HG02970 (cell line): ENCODE results near the gene PTCH1.

Experiments used
- ATAC-seq: cut with Tn5 transposase; IDR thresholded peaks from one replicate; pipeline ENCODE4 v1.9.1; 2021; ENCODE audit warnings: mild to moderate bottlenecking, moderate library complexity, moderate number of reproducible peaks; ENCODE audit not compliant: unreplicated experiment, low FRiP score

Gene PTCH1

DNA sequence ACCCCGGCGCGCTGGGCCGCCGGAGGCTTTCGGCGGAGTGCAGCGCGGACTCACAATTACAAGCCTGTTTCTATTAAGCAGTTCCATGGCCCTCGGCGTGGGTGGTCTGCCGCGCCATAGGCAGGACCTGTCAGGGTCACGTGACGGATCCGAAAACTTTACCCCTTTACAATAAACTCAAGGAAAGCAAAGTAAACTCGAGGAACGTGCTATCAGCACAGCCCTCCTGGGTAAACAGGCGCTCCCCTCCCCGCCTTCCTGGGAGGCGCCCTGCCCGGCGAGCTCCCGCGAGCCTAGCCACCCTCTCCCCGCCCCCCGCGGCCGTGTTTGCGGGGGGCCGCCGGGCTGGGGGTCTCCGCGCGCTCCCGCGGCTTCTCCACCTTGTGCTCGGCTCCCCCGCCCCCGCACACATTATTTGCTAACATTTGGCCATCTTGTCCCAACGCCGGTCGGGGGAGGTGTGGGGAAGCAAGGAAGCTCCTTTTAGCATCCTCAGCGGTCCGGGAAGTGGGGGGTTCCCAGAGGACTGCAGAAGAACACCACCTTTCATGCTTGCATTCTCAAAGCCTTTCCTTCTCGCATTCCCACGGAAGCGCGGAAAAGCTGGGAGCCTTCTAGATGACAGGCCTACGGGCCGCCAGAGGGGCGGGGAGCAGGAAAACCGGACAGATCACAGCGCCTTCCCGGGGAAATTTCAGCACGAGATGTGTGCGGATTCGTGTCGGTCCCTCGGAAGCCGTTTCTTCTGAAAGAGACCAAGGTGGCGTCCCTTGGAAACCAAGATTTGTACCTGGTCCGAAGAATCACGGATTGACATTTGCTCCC lies at the start of gene PTCH1:
PTCH1 (minus strand) TSS at position 238 of the 825 bp plus-strand sequence.
- no peak for ATAC-seq

DNA sequence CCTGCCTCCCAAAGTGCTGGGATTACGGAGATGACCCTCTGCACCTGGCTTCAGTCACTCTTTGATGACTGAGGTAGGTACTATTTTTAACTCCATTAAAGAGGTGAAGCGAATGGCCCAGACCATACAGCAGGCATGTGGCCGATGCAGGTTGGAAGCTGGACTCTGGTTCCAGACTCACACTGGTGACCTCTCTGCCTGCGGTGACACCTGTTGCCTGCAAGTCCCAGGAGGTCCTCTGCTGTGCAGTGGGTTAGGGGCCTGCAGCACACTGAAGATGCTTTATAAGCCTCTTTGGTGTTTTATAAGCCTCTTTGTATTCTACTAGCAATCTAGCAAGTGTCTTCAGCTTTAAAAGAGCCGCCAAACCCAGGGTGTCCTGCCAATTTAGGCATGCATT lies 49.2 kb upstream of the PTCH1 start:
- ATAC-seq = no peak

GRCh38 chr9:95561913-95562312 lies 45.1 kb upstream of the PTCH1 start:
- no peak for ATAC-seq

DNA sequence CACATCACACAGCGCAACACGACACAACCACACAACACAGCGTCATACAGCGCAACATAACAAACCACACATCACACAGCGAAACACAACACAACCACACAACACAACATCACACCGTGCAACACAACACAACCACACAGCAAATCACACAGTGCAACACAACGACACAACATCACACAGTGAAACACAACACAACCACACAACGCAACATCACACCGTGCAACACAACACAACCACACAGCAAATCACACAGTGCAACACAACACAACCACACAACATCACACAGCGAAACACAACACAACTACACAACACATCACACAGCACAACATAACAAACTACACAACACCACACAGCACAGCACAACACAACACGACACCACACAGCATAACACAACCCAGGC lies 40.4 kb upstream of the PTCH1 start:
- ATAC-seq = no peak

DNA sequence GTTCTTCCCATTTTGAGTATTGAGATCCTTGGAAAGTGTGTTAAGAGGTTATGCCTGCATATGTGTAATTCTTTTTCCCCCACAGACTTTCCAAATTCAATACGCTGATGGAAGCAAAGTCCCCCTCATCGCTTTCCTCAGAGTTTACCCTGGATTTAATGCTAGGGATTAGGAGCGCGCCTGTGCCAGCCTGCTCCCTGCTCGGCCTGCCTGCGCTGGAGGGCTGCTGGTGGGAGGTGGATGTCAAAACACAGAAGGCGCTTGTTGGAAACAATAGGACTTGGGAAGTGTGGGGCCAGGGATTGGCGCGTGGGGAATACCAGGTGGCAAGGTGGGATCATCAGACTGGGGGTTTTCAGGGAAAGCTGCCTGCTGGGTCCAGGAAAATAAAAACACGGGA lies 39.8 kb upstream of the PTCH1 start:
- ATAC-seq = no peak

DNA sequence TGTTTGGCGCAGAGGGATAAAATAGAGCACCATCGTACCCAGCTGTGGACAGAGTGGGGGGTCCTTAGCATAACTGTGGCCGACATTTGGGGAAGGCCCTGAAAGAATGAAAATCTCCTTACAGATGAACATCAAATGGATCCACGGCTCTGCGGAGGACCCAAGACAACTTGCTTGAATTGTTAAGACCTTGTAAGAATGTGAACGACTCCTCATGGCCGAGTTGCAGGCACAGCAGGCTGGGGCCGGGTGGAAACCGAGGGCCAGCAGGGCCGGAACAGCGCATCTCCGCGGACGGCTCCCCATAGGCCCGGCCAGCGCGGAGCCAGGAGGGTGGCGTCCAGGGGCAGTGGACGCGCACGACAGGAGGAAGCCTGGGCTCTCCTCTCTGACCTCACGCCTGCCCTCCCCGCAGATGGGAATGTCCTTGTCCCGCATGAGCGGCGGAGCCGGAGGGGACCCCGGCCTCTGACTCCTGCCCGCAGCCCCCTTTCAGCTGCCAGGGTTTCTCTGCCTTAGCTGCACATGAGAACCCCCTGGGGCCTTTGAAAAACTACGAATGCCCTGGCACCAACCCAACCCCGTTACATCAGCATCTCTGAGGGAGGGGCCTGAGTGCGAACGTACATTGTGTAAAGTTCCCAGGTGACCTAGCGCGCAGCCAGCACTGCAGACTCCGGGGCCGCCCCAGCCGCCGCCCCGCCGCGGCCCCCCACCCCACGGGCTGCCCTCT lies 36.2 kb upstream of the PTCH1 start:
- no peak for ATAC-seq

DNA sequence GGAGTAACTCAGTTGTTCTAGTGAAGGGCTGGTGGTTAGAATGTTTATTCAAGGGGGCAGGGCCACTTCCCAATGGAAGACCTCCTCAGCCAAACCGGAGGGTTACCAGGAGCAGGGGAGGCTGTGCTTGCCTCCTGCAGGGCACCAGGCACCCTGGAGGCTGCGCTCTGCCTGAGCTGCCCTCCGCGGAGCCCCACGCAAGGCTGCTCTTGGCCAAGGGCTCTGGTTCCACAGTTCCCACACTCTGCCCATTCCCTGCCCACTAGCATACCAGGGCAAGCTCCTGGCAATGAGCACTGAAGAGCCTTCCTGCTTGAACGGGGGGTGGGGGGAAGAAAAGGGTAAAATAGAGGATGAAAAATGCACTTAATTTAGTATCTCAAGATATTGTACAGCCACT lies 35.5 kb upstream of the PTCH1 start:
- ATAC-seq = no peak

DNA sequence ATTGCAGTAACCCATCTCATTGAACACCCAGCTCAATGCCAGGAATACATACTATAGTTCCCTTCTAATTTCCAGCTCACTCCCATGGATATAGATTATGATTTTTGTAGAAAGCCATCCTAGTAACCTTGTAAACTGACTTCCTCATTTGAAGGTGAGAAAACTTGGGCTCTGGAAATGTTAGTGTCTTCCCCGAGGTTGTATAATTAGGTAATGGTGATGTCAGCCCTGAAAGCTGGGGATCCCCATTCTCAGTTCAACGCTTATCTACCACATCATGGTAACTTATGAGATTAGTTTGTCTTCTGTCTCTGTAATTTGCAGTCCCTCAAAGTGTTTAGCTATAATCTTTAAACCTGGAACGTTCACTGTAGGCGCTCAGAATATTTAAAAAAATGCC lies 34.6 kb upstream of the PTCH1 start:
- ATAC-seq = no peak

DNA sequence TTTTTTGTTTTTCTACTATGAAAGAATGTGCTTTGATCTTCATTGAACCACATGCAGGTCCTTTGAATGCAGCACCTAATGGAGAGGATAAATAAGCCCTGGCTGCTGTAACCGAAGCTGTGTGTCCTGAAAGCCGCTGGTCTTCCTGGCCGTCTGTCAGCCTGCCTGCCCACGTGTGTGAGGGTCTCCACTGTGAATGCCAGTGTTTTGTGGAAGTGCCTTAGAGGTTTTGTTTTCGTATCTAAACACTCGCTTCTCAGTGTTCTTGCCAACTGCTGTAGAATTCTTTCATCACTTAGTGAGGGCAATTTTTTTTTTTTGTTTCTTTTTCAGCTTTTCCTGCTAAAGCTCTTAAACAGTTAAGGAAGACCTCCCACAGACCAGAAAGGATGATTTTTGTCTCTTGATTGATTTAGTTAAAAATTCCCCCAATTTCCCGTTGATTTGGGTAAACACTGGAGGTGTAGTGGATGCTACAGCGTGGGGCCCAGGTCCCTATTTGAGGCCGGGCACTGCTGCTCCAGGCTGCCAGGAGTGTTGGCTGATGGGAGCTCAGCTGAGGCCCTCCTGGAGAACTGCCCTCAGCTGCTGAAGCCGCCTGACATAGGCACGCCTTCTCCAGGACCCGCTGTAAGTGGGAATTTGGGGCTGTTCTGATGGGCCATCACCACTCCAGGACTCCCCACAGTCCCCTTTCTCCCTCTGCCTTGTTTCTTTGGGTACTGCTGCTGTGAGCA lies 29.2 kb upstream of the PTCH1 start:
- no peak for ATAC-seq

DNA sequence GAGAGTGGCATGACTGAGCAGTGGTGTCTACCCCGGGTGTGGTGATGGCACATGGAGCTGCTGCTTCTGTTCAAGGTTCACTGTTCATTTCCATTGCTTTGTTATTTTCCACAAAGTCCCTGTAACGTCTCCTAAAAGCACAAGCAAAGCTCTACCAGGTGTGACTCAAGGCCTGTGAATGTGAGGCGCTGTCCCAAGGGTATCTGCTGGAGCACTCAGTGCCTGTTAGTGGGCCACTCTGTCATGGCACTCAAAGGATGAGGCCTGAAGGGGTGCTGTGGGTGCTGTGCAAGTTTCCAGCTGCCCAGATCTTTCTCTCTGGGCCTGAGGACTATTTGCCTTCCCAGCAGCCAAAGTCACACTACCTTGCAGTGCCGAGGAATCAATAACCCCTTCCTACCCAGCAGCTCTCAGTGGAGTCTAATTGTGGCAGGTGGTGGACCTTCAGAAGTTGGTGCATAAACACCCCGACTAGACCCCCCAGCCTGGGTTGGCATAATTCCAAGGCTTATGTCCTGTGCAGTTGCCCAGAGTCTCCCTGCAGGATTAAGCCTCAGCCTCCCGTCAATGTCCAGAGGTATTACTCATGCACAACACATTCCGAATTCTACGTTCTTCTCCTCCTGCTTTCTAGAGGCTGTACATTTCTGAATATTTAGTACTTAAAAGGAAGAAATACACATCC lies 17.4 kb upstream of the PTCH1 start:
- no peak for ATAC-seq

DNA sequence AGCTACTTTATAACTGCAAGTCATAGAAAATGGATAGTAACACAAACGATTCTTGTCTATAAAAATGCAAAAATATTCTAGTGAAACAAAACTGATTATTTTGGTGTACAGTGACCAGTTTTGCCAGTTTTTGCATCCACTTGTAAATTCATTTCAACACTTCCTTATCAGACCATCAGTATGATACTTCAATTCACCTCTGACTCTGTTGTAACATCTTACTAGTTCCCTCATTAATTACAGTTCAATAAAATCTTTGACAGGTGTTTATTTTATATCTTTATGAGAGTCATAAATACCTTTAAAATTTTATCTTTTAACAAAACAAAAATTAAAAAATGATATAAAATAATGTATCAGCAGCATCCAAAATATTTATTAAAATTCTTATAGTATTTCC lies 13.1 kb upstream of the PTCH1 start:
- ATAC-seq = no peak

DNA sequence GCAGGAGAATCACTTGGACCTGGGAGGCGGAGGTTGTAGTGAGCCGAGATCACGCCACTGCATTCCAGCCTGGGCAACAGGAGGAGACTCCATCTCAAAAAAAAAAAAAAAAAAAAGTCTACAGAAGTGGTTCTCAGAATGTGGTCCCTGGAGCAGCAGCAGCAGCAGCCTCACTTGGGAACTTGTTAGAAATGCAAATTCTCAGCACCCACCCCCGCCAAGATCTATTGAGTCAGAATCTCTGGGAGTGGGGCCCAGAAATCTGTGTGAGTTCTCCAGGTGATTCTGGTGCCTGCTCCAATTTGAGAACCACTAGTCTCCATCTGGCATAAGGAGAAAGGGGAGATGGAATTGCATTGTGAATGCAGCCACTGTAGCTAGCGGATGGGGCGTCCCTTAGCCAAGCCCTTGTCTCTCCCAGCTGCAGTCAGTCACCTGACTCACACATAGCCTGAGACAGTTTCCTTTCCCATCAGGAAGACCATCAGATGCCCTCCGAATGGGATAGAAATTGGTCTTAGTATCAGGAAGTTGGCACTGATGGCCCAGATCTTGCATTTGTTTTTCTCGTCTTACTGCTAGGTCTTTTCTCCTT lies 12.2 kb upstream of the PTCH1 start:
- ATAC-seq = no peak

DNA sequence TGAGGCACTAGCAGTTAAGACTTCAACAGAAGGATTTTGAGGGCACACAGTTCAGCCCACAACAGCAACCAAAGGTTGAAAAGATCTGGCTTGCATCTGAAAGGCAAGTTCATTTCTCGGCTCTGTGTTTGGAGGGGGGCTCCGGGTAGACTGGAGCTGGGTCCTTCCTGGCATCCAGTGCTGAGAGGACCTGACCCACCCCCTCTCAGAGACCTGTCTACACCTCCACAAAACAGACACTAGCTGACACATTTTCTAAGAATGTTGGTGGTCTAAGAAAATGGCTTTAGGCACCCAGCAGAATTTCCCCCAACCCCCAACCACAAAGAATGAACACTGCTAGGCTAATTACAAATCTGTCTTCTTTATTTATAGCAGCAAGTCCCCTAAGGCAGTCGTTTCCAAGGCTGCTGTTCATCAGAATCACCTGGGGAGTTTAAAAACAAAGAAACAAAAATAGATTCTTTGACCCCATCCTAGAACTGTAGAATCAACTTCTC lies 6.2 kb upstream of the PTCH1 start:
- no peak for ATAC-seq

DNA sequence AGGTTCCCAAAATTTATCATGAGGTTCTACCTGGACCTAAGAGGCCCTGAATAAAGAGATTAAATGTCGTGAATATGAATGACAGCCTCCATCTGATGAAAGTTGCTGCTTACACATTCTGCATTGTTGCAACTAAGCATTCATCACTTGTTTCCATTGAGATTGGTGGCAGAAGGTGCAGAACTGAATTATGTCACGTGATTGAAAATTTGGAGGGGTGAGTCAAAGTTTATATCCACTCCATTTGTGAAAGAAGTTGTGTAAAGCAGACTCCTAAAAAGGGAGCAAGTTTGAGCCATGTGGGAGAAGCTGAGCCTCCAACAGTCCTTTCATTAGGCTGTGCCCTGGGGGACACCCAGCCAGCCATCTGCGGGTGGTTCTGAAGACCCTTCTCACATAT lies 4.9 kb upstream of the PTCH1 start:
- no peak for ATAC-seq

DNA sequence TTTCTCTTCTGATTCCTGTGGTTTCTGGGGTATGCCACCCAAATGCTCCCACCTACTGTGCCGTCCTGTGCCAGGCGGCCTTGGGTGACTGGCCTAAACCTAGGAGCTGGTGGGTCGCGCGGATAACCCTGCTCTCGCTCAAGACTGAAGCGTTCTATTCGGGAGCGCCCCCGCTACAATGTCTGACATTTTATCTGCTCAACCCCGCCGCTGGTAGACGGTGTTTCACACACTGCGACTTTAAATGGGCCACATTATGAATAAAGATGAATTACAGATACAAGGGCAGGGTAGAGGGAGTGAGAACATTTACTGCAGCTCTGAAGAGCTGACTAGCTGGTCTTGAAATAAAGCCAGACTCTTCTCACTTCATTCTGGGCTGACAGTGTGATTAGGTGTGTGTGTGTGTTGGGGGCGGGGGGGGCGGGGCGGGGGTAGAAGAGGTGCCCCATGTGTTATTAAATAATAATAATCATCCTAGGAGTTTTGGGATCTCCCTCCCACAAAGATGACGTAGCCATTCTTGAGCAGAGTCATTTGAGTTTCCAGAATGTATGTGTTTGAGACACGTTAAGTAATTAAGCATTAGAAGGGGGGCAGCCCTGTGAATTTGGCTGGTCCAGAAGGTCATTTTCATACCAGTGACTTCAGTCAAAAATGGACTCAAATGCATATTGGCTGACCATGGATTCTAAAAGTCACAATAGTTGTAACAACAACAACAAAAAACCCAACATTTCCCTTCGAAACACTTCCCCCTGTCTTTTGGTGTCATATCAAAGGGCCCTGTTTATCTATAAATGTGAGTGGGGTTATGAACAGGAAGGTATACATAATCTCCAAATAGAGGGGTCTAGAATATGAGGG lies 1.0 kb upstream of the PTCH1 start:
- no peak for ATAC-seq

DNA sequence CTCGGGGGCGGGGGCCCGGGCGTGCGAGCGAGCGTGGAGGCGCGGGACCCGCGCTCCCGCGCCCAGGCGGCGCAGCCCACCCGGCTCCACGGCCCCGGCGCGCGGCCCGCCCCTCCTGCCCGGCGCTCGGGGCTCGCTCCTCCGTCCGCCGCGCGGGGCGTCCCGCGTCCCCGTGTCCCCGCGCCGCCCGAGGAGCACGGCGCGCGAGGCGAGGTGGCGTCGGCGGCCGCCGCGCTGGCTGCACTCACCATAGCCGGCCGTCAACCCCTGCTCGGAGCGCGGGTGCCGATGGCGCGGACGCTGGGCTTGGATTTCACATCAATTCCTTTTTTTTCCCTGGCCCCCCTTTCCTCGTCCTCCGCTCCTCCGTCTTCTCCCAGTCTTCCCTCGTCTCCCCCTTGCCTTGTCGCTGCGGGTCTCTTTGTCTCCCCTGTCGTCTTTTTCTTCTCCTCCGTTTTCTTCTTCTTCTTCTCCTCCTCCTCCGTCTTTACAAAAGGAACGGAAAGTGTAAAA lies 494 bp downstream of the PTCH1 start:
- ATAC-seq = no peak

GRCh38 chr9:95515272-95516113 lies 1.3 kb downstream of the PTCH1 start:
- ATAC-seq = no peak

DNA sequence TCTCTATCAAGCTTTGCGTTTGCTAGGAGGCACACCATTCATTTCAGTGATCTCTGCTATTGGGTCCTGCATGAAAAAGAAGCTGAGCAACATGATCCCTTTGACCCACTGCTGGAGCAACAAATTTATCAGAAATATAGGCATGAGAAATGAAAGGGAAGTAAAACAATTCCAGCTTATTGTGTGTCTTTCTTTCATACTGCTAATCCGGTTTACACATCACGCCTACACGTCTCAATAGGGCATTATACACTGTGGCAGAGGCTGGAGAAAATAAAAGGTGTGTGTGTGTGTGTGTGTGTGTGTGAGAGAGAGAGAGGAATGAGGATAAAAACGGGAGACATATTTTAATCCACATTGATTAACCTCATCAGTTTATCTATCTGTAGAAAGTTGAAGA lies 2.4 kb downstream of the PTCH1 start:
- ATAC-seq = no peak
